GM12872 (cell line): ENCODE results near the gene GLTPD2.

Experiments used
- CTCF ChIP-seq: IDR thresholded peaks from 3 replicates; pipeline ENCODE4 v1.5.1; 2011; ENCODE audit warnings: low read depth, mild to moderate bottlenecking, low read length, moderate library complexity; ENCODE audit not compliant: insufficient read depth

GLTPD2 gene

DNA sequence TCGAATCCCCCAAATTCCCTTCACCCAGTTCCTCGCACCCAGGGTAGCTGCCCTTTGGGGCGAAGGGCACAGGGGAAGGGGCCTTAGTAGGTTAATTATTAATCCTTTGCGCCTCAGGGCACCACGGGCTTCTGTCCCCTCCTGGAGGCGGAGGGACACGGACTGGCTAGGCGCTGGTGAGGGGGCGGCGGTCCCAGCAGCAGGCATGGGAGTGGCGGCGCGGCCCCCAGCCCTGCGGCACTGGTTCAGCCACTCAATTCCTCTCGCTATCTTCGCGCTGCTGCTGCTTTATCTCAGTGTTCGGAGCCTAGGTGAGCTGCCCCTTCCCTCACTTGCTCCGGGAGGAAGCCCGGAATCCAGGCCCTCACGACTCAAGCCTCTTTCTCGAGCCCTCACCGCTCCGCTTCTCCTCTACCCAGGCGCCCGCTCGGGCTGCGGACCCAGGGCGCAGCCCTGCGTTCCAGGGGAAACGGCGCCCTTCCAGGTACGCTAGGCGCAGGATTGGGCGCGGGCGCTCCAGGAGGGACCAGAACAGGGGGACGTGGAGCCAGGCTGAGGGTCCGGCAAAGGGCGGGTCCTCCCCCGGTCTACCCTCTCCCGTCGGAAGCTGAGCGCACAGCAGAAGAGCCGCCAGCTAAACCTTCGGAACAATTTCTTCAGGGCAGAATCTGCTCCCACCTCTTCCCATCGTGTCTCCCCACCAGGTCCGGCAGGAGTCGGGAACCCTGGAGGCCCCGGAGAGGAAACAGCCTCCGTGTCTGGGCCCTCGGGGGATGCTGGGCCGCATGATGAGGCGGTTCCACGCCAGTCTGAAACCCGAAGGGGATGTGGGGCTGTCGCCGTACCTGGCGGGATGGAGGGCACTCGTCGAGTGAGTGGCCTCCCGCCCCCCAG lies at the start of gene GLTPD2:
GLTPD2 (plus strand) TSS at position 158 of the 894 bp plus-strand sequence; CDS start at position 206, 48 bp downstream.
- no peak for TF ChIP-seq CTCF

DNA sequence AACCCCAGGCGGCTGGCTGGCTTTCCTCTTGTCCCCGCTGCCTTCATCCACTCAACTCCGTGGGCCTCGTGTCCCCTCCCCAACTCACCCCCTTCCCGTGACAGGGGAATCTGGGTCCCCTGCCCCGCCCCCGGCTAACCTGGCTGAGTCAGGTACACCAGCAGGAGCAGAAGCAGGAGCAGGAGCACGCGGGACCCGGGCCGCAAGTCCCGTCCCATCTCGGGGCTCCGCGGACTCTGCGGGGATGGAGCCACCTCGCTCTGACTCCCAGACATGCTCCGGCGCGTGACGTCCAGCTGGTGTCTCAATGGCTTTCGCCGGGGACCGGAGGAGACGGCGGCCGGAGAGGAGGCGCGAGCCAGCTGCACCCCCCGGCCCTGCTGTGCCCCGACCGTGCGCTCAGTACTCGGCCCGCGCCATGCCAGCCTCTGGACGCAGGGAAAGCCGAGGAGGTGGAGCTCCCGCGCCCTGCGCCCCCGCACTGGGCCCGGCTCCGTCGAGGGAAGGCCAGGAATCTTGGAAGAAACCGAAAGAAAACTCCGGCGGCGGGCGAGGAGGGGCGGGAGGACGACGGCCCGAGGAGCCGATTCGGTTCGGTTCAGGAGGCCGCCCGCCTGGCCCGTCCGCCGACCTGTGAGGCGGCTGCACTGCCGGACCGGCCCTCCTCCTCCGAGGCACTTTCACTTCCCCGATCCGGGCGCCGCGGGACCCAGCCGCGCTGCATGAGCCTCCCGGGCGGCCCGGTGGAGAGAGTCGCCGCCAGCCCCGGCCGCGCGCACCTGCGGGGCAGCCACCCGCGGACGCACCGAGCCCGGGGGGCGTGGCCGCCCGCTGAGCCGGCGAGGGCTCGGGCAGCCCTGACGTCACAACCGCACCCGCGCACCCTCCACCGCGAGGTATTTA lies 49.4 kb upstream of the GLTPD2 start, which contains the start of the genes CXCL16 and ZMYND15:
CXCL16 (minus strand) TSS at position 807 of the 903 bp plus-strand sequence; CDS start at position 218, 589 bp downstream.
ZMYND15 (plus strand) TSS at position 712 of the 903 bp plus-strand sequence. CDS start 716 bp downstream, outside the sequence.
- TF ChIP-seq CTCF = no peak

- no peak for TF ChIP-seq CTCF
These were observed 48.8 kb upstream of the GLTPD2 start for GRCh38 chr17:4740025-4740351.

- no peak for TF ChIP-seq CTCF
These were observed 48.2 kb upstream of the GLTPD2 start for GRCh38 chr17:4740584-4740983.

GRCh38 chr17:4741544-4741943 lies 47.2 kb upstream of the GLTPD2 start:
- no peak for TF ChIP-seq CTCF

GRCh38 chr17:4742133-4742532 lies 46.6 kb upstream of the GLTPD2 start:
- no peak for TF ChIP-seq CTCF

DNA sequence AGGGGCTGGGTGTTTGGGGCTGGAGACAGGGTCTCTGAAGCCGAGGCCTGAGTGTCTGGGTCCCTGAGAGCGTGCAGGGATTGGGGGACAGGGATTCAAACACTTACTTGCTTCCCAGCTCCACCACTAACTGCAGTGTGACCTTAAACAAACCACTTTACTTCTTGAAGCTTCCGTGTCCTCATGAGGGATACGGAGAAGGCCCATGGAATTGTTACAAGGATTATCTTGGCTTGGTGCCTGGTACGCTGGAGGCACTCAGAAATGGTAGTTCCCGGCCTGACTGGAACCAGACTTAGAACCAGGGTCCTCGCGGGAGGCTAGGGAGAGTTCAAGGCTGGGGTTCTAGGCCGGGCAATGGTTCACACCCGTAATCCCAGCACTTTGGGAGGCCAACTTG lies 46.1 kb upstream of the GLTPD2 start:
- TF ChIP-seq CTCF = no peak
